NCI-H2107 treated with DMSO at 0.1 percent for 48 hours (cell line): Measurements from ENCODE around the gene NDUFB8.

ENCODE experiments used
- DNase-seq: peaks from one replicate; lab custom pipeline; 2025; ENCODE audit not compliant: unreplicated experiment; lab: John Stamatoyannopoulos, UW

The NDUFB8 gene

GRCh38 chr10:100507357-100507732 lies 22.3 kb downstream of the NDUFB8 start:
- no peak for DNase-seq

GRCh38 chr10:100506596-100507356 lies 22.9 kb downstream of the NDUFB8 start:
- no peak for DNase-seq

GRCh38 chr10:100505164-100505563 lies 24.5 kb downstream of the NDUFB8 start:
- no peak for DNase-seq

GRCh38 chr10:100504096-100504495 lies 25.6 kb downstream of the NDUFB8 start:
- no peak for DNase-seq

- no peak for DNase-seq
These were observed 26.7 kb downstream of the NDUFB8 start for GRCh38 chr10:100502926-100503494.

GRCh38 chr10:100501423-100501822 lies 28.2 kb downstream of the NDUFB8 start:
- DNase-seq = no peak

- no peak for DNase-seq
These were observed 31.6 kb downstream of the NDUFB8 start for GRCh38 chr10:100498059-100498458.

GRCh38 chr10:100496567-100496966 lies 33.1 kb downstream of the NDUFB8 start:
- no peak for DNase-seq

- DNase-seq = no peak
These were observed 39.1 kb downstream of the NDUFB8 start for GRCh38 chr10:100490531-100490930.

GRCh38 chr10:100489396-100489795 lies 40.3 kb downstream of the NDUFB8 start:
- no peak for DNase-seq

- DNase-seq = no peak
These were observed 42.1 kb downstream of the NDUFB8 start for GRCh38 chr10:100487529-100487928.

GRCh38 chr10:100485801-100486495 lies 43.7 kb downstream of the NDUFB8 start:
- DNase-seq = no peak

- DNase-seq = no peak
These were observed 44.3 kb downstream of the NDUFB8 start for GRCh38 chr10:100485366-100485765.

- no peak for DNase-seq
These were observed 45.6 kb downstream of the NDUFB8 start for GRCh38 chr10:100483876-100484666.

- DNase-seq = no peak
These were observed 46.9 kb downstream of the NDUFB8 start for GRCh38 chr10:100482834-100483185.

- DNase-seq = peak; percentile 37
These were observed 47.4 kb downstream of the NDUFB8 start for GRCh38 chr10:100482181-100482833.

GRCh38 chr10:100481462-100482081 lies 48.1 kb downstream of the NDUFB8 start:
- DNase-seq = peak; percentile 76

GRCh38 chr10:100480002-100480401 lies 49.7 kb downstream of the NDUFB8 start:
- DNase-seq = no peak

GRCh38 chr10:100479037-100479436 lies 50.6 kb downstream of the NDUFB8 start:
- DNase-seq = no peak

- no peak for DNase-seq
These were observed 51.7 kb downstream of the NDUFB8 start for GRCh38 chr10:100477970-100478369.
